OCI-LY7 (cell line): ENCODE measurements around the gene CMSS1.
"Not testable (repeated sequence)": the region's sequence is repeated elsewhere in the genome, so short reads cannot be mapped to it uniquely, and the experiment has no call there.

Experiments used
- CTCF ChIP-seq: fragments of 200-600 bp; sonication (generic); conservative IDR thresholded peaks from 2 replicates; pipeline ENCODE4 v1.5.1; 2014; ENCODE audit warnings: mild to moderate bottlenecking, antibody characterized with exemption, low read length, moderate library complexity, mixed read lengths
- EZH2phosphoT487 ChIP-seq: fragments of 200-600 bp; sonication (generic); IDR thresholded peaks from 2 replicates; pipeline ENCODE4 v1.6.1; 2018; ENCODE audit warnings: low read depth, borderline replicate concordance, mild to moderate bottlenecking, mixed run types, antibody characterized with exemption, low read length, moderate library complexity, mixed read lengths

- TF ChIP-seq CTCF, EZH2phosphoT487: not testable (repeated sequence)
Measured at GRCh38 chr3:100096286-100096685, 278.6 kb downstream of the CMSS1 start.
